Sigmoid colon (tissue), 7 donors: ENCODE measurements around the gene CAV3. TPM values are rescaled to one million over a fixed set of nuclear protein-coding genes. Genes with fewer than 3 reads are reported as not detected.

Source experiments
- DNase-seq: peaks from one replicate; pipeline ENCODE4 v3.0.0-alpha.2; 2019
- H3K27ac ChIP-seq, 4 donors: fragments of 200-600 bp; sonication (generic); one replicate each; pipeline ENCODE4 v1.5.1; 2016 to 2019; ENCODE audit warnings: mild to moderate bottlenecking in 1 of 4
- H3K27me3 ChIP-seq, 3 donors: fragments of 200-600 bp; sonication (generic); one replicate each; pipeline ENCODE4 v1.5.1; 2019; ENCODE audit warnings: mild to moderate bottlenecking in 1 of 3
- H3K36me3 ChIP-seq, 4 donors: fragments of 200-600 bp; sonication (generic); one replicate each; pipeline ENCODE4 v1.5.1; 2016 to 2019
- H3K4me1 ChIP-seq, 4 donors: fragments of 200-600 bp; sonication (generic); one replicate each; pipeline ENCODE4 v1.5.1; 2017 to 2019
- H3K4me3 ChIP-seq, 4 donors: fragments of 200-600 bp; sonication (generic); one replicate each; pipeline ENCODE4 v1.5.1; 2017 to 2019; ENCODE audit warnings: mild to moderate bottlenecking in 2 of 4, moderate library complexity in 1 of 4
- H3K9me3 ChIP-seq, 4 donors: fragments of 200-600 bp in 3 of 4; sonication (generic) in 3 of 4; one replicate each; pipeline versions ENCODE4 v1.5.1 to v1.6.1; 2013 to 2019
- CTCF ChIP-seq, 4 experiments: fragments of 450-650 bp in 3 of 4; fragments of 200-600 bp in 1 of 4; IDR thresholded peaks; one replicate each; pipeline ENCODE4 v1.5.1; 2016 to 2019; ENCODE audit warnings: antibody characterized with exemption in 4 of 4, mild to moderate bottlenecking in 3 of 4, moderate library complexity in 2 of 4
- EP300 ChIP-seq, 4 donors: sonication (generic); formaldehyde crosslinking; IDR thresholded peaks; one replicate each; pipeline ENCODE4 v1.6.1; 2017; ENCODE audit warnings: antibody characterized with exemption in 4 of 4
- POLR2A ChIP-seq, 2 donors: fragments of 450-650 bp; IDR thresholded peaks; one replicate each; pipeline ENCODE4 v1.6.1; 2016; ENCODE audit warnings: antibody characterized with exemption in 2 of 2, mild to moderate bottlenecking in 2 of 2, moderate library complexity in 2 of 2
- POLR2AphosphoS5 ChIP-seq, 4 donors: sonication (generic); formaldehyde crosslinking; IDR thresholded peaks; one replicate each; pipeline ENCODE4 v1.6.1; 2017; ENCODE audit warnings: antibody characterized with exemption in 4 of 4
- whole genome bisulfite sequencing, 2 donors: extraction: QIAGEN DNeasy Blood & Tissue Kit; methylation state at CpG; one replicate each; pipeline ENCODE4 v1.1.7; 2013; 5-methylcytosine and 5-hydroxymethylcytosine counted together
- intact Hi-C: fragments of 100-400 bp; cut with DNase I; formaldehyde crosslinking; loops from one replicate; pipeline ENCODE4 v1.15.1; 2023
- polyA plus RNA-seq, 3 donors: library from polyadenylated mRNA; stranded (reverse); fragments of 200-250 nt; gene quantifications; one replicate each; pipeline ENCODE4 v1.2.3, GENCODE V29; 2013
- total RNA-seq, 4 donors: library from RNA; depleted of rRNA; stranded (reverse); fragments of >200 nt; gene quantifications; one replicate each; pipeline ENCODE4 v1.1.0, GENCODE V29; 2016
- donor health status: healthy with polysubstance abuse.
- donor health status: Bipolar disorder and iron deficiency.
- donor health status: healthy.

Gene CAV3
- total and polyA plus RNA-seq, 7 donors: 0.06 to 0.60 TPM; not detected in 5

DNA sequence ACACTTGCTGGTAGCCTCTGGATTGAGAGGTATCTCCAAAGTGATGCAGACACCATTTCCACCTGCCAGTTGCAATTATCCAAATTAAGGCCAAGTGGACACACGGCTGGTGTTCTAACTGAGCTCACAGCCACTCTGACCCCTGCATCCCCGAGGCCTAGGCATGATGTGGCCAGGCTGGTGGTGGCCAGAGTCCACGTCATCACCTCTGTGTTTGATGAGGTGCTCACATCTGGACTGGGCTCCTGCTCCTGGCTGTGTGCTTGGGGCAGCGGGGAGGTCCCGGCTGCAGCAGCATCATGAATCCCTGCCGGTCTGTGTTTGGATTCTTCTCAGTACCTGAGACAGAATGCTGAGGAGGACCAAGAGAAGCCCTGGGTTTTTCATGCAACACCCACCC lies 30.9 kb downstream of the CAV3 start:
- intact Hi-C loops: no loop called here
- WGBS, 2 donors: 89 to 90% methylated on average over 6 of the region's 6 CpGs
- H3K27ac ChIP-seq: no peak overlapping the region
- H3K27me3 ChIP-seq: peaks cover 19 to 35% (median 26%) of the 10 kb centered on the region in 3 donors
- no peaks in the 10 kb centered on the region for H3K36me3 ChIP-seq
- TF ChIP-seq POLR2AphosphoS5 (IDR thresholded peaks at IDR 0.05) (no peak), EP300 (IDR thresholded peaks at IDR 0.05) (no peak), CTCF (IDR thresholded peaks at IDR 0.05) (no peak), POLR2A (IDR thresholded peaks at IDR 0.05) (no peak)
- DNase-seq: no peak
- no peaks in the 10 kb centered on the region for H3K9me3 ChIP-seq
- H3K4me3 ChIP-seq: no peak overlapping the region
- peaks cover 0 to 24% (median 22%) of the 10 kb centered on the region in 4 donors for H3K4me1 ChIP-seq

GRCh38 chr3:8765528-8765927 lies 31.9 kb downstream of the CAV3 start:
- H3K4me3 ChIP-seq: no peak overlapping the region
- H3K4me1 ChIP-seq: peaks cover 0 to 28% (median 22%) of the 10 kb centered on the region in 4 donors
- peaks cover 19 to 45% (median 28%) of the 10 kb centered on the region in 3 donors for H3K27me3 ChIP-seq
- no peaks in the 10 kb centered on the region for H3K9me3 ChIP-seq
- DNase-seq: no peak
- TF ChIP-seq EP300 (IDR thresholded peaks at IDR 0.05) (no peak), POLR2AphosphoS5 (IDR thresholded peaks at IDR 0.05) (no peak), POLR2A (IDR thresholded peaks at IDR 0.05) (no peak), CTCF (IDR thresholded peaks at IDR 0.05) (no peak)
- intact Hi-C loops: no loop called here
- H3K27ac ChIP-seq: no peak overlapping the region
- 59 to 79% methylated on average over 4 of the region's 4 CpGs for WGBS, 2 donors
- H3K36me3 ChIP-seq: no peaks in the 10 kb centered on the region

DNA sequence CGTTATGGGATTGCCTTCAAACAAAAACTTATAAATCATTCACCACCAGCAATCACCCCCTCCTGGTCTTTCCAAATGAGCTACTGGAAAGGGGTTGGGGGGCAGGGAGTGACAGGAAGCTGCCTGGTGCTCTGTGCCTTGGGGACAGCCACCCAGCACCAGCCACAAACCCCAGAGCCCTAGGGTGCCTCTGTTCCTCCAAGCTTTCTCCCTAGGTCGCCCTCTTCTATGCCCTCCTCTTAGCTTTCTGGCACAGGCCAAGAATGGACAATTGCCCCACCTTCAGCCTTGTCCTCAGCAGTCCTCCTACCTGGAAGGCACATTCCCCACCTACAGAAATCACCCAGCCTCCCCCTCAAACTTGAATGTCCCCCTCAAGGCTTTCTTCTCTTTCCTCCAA lies 32.5 kb downstream of the CAV3 start:
- no peaks in the 10 kb centered on the region for H3K9me3 ChIP-seq
- TF ChIP-seq POLR2A (IDR thresholded peaks at IDR 0.05): no peak
- no peak for TF ChIP-seq POLR2AphosphoS5 (IDR thresholded peaks at IDR 0.05)
- no peak for TF ChIP-seq EP300 (IDR thresholded peaks at IDR 0.05)
- H3K36me3 ChIP-seq: no peaks in the 10 kb centered on the region
- H3K27ac ChIP-seq: no peak overlapping the region
- H3K4me1 ChIP-seq: peaks cover 0 to 28% (median 22%) of the 10 kb centered on the region in 4 donors
- WGBS, 2 donors: 81 to 82% methylated on average over 2 of the region's 2 CpGs
- no peak for DNase-seq
- intact Hi-C loops: no loop called here
- peaks cover 19 to 52% (median 28%) of the 10 kb centered on the region in 3 donors for H3K27me3 ChIP-seq
- no peak overlapping the region for H3K4me3 ChIP-seq

DNA sequence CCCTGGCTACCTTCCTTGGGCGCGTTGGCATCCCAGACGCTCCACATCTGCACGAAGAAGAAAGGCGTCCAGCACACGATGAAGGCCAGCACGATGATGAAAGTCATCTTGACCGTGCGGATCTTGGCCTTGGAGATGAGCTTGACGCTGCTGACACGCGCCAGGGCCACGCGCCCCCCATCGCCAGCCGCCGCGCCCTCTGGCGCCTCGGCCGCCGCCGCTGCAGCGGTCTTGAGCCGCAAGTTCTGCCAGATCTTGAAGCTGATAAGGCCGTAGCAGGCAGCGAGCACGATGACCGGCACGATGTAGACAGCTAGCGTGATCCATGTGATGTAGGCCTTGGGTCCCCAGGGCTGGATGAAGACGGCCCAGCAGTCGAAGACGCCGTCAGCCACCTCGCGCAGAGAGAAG lies 33.7 kb downstream of the CAV3 start:
- TF ChIP-seq POLR2A (IDR thresholded peaks at IDR 0.05) (no peak), CTCF (IDR thresholded peaks at IDR 0.05) (no peak), EP300 (IDR thresholded peaks at IDR 0.05) (no peak), POLR2AphosphoS5 (IDR thresholded peaks at IDR 0.05) (no peak)
- Histone ChIP-seq H3K9me3 (no peaks in the 10 kb centered on the region), H3K27me3 (peaks cover 19 to 53% (median 28%) of the 10 kb centered on the region in 3 donors), H3K4me3 (peak overlapping the region in 1 of 4 donors; percentile 16), H3K36me3 (no peaks in the 10 kb centered on the region), H3K4me1 (peaks cover 0 to 28% (median 22%) of the 10 kb centered on the region in 4 donors), H3K27ac (no peak overlapping the region)
- intact Hi-C loops: no loop called here
- 28 to 49% methylated on average over 37 of the region's 37 CpGs for WGBS, 2 donors
- no peak for DNase-seq

DNA sequence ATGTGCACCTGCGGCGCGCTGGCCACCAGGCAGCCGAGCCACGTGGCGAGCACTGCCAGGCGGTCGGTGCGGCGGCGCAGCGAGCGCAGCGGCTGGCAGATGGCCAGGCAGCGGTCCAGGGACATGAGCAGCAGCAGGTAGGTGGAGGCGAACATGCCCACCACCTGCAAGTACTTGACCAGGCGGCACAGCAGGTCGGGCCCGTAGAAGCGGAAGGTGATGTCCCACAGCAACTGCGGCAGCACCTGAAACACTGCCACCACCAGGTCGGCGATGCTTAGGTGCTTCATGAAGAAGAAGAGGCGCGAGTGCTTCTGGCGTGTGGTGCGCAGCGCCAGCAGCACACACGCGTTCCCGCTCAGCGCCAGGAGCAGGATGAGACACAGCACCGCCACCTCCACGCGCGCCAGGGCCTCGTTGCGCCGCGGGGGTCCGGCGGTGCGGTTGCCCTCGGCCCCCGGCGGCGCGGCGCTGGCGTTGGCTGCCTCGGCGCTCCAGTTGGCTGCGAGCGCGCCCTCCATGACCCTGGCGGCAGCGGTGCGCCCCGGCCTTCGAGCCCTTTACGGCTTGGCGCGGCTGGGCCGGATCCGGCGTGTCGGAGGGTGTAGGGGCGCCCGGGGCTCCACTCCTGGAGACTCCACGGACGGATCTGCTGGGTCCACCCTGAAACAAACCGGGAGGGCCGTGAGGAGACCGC lies 34.2 kb downstream of the CAV3 start:
- Histone ChIP-seq H3K9me3 (no peaks in the 10 kb centered on the region), H3K27me3 (peaks cover 19 to 53% (median 28%) of the 10 kb centered on the region in 3 donors), H3K4me3 (peak overlapping the region in 2 of 4 donors; percentile 16 to 17), H3K4me1 (peaks cover 0 to 28% (median 22%) of the 10 kb centered on the region in 4 donors), H3K27ac (no peak overlapping the region), H3K36me3 (no peaks in the 10 kb centered on the region)
- WGBS, 2 donors: 3 to 5% methylated on average over 74 of the region's 74 CpGs
- no peak for TF ChIP-seq EP300 (IDR thresholded peaks at IDR 0.05)
- TF ChIP-seq POLR2A (IDR thresholded peaks at IDR 0.05): no peak
- no peak for TF ChIP-seq POLR2AphosphoS5 (IDR thresholded peaks at IDR 0.05)
- no peak for TF ChIP-seq CTCF (IDR thresholded peaks at IDR 0.05)
- DNase-seq: no peak
- intact Hi-C loops: no loop called here
